Mammary epithelial cell (primary cell): ENCODE results near the gene FAM13A.

ENCODE experiments used
- CTCF ChIP-seq, 2 donors: IDR thresholded peaks in 1 of 2; conservative IDR thresholded peaks in 1 of 2; 2 replicates each; pipeline ENCODE4 v1.5.1; 2011 to 2012; ENCODE audit warnings: inconsistent platforms in 2 of 2, low read length in 2 of 2, mild to moderate bottlenecking in 2 of 2, control low read depth in 1 of 2, low read depth in 1 of 2; ENCODE audit not compliant: insufficient read depth in 1 of 2; ENCODE audit errors: extremely low read depth in 1 of 2
- EZH2 ChIP-seq: IDR thresholded peaks from 2 replicates; pipeline ENCODE4 v1.6.1; 2012; ENCODE audit warnings: low read length, inconsistent platforms, borderline replicate concordance

GRCh38 chr4:88880501-88881226 lies 176.3 kb downstream of the FAM13A start:
- TF ChIP-seq CTCF (conservative IDR thresholded peaks at IDR 0.05 in 1 of 2, IDR thresholded peaks at IDR 0.05 in 1 of 2; ENCODE audit: extremely low read depth in 1 of 2, insufficient read depth in 1 of 2, low read depth in 1 of 2, low read length in 2 of 2) (no peak), EZH2 (no peak)
